T47D (cell line): ENCODE data around the gene RAB11FIP5.
"Not testable (repeated sequence)": the region's sequence is repeated elsewhere in the genome, so short reads cannot be mapped to it uniquely, and the experiment has no call there.

ENCODE experiments used
- DNase-seq, 2 experiments: peaks; one replicate each; pipeline versions ENCODE4 v3.0.0 to v3.0.0-alpha.2; 2011 to 2012; ENCODE audit warnings: low read depth in 1 of 2, low spot score in 1 of 2
- JUND ChIP-seq: IDR thresholded peaks from 2 replicates; pipeline ENCODE4 v1.6.1; 2012; ENCODE audit warnings: low read depth
- in situ Hi-C: cut with HindIII; loops from 2 replicates; pipeline ENCODE4 v1.10.0; 2016; ENCODE audit warnings: low sequenced_read_pairs, low pct_unique_long_range_greater_than_20kb

Gene RAB11FIP5

GRCh38 chr2:73104933-73105332 lies 7.8 kb downstream of the RAB11FIP5 start:
- TF ChIP-seq JUND, result no peak
- in situ Hi-C loops, result no loop called here
- no peak for DNase-seq

- no peak for TF ChIP-seq JUND
- in situ Hi-C loops, result no loop called here
- DNase-seq, result no peak
Observed at GRCh38 chr2:73103018-73103542, 9.7 kb downstream of the RAB11FIP5 start.

DNA sequence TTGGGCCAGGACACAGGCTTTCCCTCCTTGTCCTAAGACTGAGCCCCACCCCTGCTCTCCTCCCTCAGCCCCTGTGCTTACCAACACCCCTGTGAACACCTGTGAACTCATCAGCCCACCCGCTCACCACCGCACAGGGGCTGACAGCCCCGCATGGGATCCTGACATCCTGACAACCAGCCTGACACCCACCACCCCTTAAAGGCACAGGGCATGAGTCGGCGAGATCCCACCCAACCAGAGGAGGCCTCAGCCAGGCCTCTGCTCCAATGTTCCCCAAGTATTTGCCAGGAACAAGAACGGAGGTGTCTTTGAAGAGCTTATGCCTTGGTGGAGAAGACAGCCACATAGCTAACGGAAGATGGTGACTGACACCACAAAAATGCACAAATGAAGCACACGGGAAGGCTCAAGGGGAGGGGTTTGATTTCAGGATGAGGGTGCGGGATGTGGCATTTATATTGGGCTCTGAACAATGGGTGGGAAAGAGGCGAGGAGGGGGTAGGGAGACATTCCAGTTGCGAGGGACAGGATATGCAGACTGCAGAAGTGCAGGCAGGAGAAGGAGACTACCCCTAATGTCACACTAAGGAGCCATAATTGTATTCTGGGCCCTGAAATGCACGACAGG lies 11.0 kb downstream of the RAB11FIP5 start:
- no peak for DNase-seq
- TF ChIP-seq JUND, result no peak
- in situ Hi-C loops, result no loop called here

DNA sequence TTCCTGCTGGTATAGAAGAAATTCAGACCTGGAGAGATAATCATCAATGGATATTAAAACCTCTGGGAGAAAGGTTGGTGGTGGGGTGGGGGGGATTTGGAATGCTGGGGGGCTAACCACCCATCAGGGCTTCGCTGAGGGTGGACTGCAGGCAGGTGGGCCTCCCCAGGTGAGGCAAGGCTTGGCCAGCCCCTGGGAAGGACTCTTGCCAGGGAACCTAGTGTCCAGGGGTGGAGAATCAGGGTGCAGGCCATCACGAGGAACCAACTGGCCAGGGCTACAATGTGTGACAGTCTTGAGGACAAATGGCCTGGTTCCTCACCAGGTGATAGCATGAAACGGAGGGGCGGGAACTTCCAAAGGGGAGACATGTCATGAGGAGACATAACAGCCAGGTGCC lies 11.8 kb downstream of the RAB11FIP5 start:
- no peak for TF ChIP-seq JUND
- DNase-seq, result no peak
- in situ Hi-C loops, result no loop called here

GRCh38 chr2:73099486-73099885 lies 13.3 kb downstream of the RAB11FIP5 start:
- no peak for DNase-seq
- in situ Hi-C loops, result no loop called here
- no peak for TF ChIP-seq JUND

DNA sequence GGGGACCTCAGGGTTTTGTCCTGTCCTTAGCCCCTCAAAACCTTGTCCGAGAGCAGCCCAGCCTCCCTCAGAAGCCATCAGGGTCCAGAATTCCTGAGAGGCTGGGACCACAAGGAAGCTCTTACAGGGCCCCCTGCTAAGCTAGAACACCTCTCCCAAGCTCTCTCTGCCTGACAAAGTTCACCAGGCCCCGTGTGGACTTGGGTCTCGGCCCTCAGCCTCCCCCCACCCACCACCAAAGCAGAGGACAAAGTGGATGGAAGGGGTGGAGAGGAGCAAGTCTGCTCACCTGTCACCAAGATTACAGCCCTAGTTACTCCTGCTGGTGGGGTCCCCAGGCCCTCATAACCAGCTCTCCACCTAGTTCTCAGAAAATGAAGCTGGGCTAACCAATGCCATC lies 16.8 kb downstream of the RAB11FIP5 start:
- no peak for DNase-seq
- in situ Hi-C loops, result no loop called here
- TF ChIP-seq JUND, result no peak

DNA sequence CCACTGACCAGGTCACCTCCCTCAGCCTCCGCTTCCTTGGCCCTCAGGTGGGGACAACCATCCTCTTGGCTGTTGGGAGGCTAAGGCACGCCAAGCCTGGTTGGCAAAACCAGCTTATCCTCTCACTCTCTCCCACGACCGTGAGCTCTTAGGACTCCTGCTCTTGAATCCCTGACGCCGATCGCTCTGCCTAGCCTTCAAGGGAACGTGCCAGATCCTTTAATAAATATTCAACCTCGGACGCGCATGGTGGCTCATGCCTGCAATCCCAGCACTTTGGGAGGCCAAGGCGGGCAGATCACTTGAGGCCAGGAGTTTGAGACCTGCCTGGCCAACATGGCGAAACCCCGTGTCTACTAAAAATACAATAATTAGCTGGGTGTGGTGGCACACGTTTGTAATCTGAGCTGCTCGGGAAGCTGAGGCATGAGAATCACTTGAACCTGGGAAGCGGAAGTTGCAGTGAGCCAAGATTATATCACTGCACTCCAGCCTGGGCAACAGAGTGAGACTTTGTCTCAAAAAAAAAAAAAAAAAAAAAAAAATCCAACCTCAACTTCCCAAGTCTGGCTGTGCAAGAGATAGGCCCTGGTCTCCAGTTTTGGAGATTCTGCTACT lies 19.0 kb downstream of the RAB11FIP5 start:
- in situ Hi-C loops, DNase-seq: not testable (repeated sequence)

- no peak for DNase-seq
- TF ChIP-seq JUND, result no peak
- in situ Hi-C loops, result no loop called here
Observed at GRCh38 chr2:73092146-73092783, 20.5 kb downstream of the RAB11FIP5 start.

DNA sequence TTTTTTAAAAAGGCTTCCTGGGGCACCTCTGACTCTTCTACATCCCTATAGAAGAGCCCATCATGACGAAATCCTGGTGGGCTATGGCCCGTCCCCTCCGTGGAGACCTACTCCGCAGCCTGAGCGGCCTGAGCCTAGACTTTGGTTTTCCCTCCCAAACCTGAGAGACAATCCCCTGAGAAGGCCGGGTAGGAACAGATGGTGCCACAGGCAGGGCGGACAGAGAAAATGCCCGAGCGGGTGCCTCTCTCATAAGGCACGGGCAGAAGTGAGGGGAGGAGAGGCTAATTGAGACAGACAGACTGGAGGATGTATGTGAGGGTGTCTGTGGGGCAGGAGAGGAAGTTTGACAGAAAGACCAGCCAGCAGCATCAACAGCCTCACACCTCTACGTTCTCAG lies 21.1 kb downstream of the RAB11FIP5 start:
- DNase-seq, result no peak
- in situ Hi-C loops, result no loop called here
- TF ChIP-seq JUND, result no peak

GRCh38 chr2:73091164-73091563 lies 21.6 kb downstream of the RAB11FIP5 start:
- in situ Hi-C loops, result no loop called here
- no peak for DNase-seq
- TF ChIP-seq JUND, result no peak

DNA sequence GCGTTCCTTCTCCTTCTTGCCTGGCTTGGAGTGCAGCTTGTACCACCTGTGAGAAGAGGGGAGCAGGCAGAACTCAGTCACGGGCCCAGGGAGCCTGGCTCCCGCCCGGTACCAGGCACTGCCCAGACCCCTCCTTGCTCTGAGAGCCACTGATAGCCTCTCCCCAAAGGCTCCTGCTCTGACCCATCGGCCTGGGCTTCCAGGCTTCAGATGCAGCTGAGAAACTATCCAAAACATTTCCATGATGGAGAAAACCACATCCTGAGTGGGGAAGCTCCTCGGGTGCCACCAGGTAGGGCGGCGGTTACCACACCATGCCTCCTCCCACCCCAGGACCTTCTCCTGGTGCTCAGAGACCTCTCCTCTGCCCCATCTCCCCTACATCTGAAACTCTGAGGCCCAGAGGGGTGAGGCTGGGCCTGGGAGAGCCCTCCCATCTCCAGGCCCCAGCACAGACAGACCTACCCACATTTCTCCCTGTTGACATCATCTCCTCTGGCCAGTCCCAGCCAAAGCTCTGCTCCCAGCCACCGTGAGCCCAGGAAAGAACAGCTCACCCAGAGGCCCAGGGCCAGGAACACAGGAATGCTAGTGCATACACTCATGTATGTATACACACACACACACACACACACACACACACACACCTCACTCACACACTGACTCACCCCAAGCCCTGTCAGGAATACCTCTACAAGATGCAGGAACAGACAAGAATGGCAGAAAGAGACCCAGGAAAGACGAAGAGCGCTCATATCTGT lies 23.3 kb downstream of the RAB11FIP5 start:
- no peak for TF ChIP-seq JUND
- peak; percentile 44 to 66 for DNase-seq
- in situ Hi-C loops, result no loop called here

GRCh38 chr2:73088703-73089102 lies 24.0 kb downstream of the RAB11FIP5 start:
- in situ Hi-C loops, result no loop called here
- TF ChIP-seq JUND, result no peak

GRCh38 chr2:73088211-73088610 lies 24.5 kb downstream of the RAB11FIP5 start:
- no peak for TF ChIP-seq JUND
- DNase-seq, result no peak
- in situ Hi-C loops, result no loop called here

More at GRCh38 chr2:73088703-73089102, 24.0 kb downstream of the RAB11FIP5 start:
- no peak for DNase-seq
